Smooth muscle cell (in vitro differentiated cells): ENCODE data around the gene TMEM45B. TPM values are rescaled to one million over a fixed set of nuclear protein-coding genes. Genes with fewer than 3 reads are reported as not detected.
"Not testable (repeated sequence)": the region's sequence is repeated elsewhere in the genome, so short reads cannot be mapped to it uniquely, and the experiment has no call there.

Experiments
- DNase-seq: peaks from one replicate; lab custom pipeline; 2025; ENCODE audit not compliant: unreplicated experiment; lab: John Stamatoyannopoulos, UW
- H2AFZ ChIP-seq: fragments of 200-600 bp; sonication (generic); 2 replicates; pipeline ENCODE4 v1.6.0; 2016; ENCODE audit warnings: antibody characterized with exemption, low read depth, mild to moderate bottlenecking
- H3F3A ChIP-seq: fragments of 200-600 bp; sonication (generic); 2 replicates; pipeline ENCODE4 v1.6.0; 2017; ENCODE audit warnings: antibody characterized with exemption, low read depth
- H3K27ac ChIP-seq: fragments of 200-600 bp; sonication (generic); 2 replicates; pipeline ENCODE4 v1.5.1; 2016; ENCODE audit warnings: low read depth, mild to moderate bottlenecking
- H3K27me3 ChIP-seq: fragments of 200-600 bp; sonication (generic); 2 replicates; pipeline ENCODE4 v1.6.1; 2016; ENCODE audit warnings: low read depth, mild to moderate bottlenecking
- H3K36me3 ChIP-seq: fragments of 200-600 bp; sonication (generic); 2 replicates; pipeline ENCODE4 v1.5.1; 2016; ENCODE audit warnings: low read depth
- H3K4me1 ChIP-seq: fragments of 200-600 bp; sonication (generic); 2 replicates; pipeline ENCODE4 v1.5.1; 2016; ENCODE audit warnings: low read depth
- H3K4me2 ChIP-seq: fragments of 200-600 bp; sonication (generic); 2 replicates; pipeline ENCODE4 v1.6.0; 2016; ENCODE audit warnings: mild to moderate bottlenecking
- H3K4me3 ChIP-seq: fragments of 200-600 bp; sonication (generic); 2 replicates; pipeline ENCODE4 v1.5.1; 2016; ENCODE audit warnings: mild to moderate bottlenecking
- H3K79me2 ChIP-seq: fragments of 200-600 bp; sonication (generic); 2 replicates; pipeline ENCODE4 v1.6.0; 2016; ENCODE audit warnings: low read depth, mild to moderate bottlenecking
- H3K9ac ChIP-seq: fragments of 200-600 bp; sonication (generic); 2 replicates; pipeline ENCODE4 v1.6.0; 2016; ENCODE audit warnings: low read depth
- H3K9me3 ChIP-seq: fragments of 200-600 bp; sonication (generic); replicated peaks from 2 replicates; pipeline ENCODE4 v1.5.1; 2016; ENCODE audit warnings: low read depth
- H4K20me1 ChIP-seq: fragments of 200-600 bp; sonication (generic); 2 replicates; pipeline ENCODE4 v1.6.0; 2016; ENCODE audit warnings: low read depth
- WGBS: methylation state at CpG from one replicate; pipeline ENCODE4 v1.1.7; 2016; ENCODE audit warnings: low lambda C conversion rate; 5-methylcytosine and 5-hydroxymethylcytosine counted together
- polyA plus RNA-seq: library from polyadenylated mRNA; unstranded; fragments of >200 nt; fragmentation: Nextera tagmentation; extraction: Ambion mirVana; gene quantifications from 2 replicates; pipeline ENCODE4 v1.2.1, GENCODE V29; 2016
- total RNA-seq: library from RNA; depleted of rRNA; stranded (reverse); fragments of >200 nt; gene quantifications from 2 replicates; pipeline ENCODE4 v1.2.3, GENCODE V29; 2014
- TF ChIP-seq, protein P1 (sequence below): fragments of 200-600 bp; sonication (generic); IDR thresholded peaks from 2 replicates; pipeline ENCODE4 v1.5.1; 2017; ENCODE audit warnings: borderline replicate concordance, mild to moderate bottlenecking, antibody characterized with exemption; ENCODE audit not compliant: insufficient read depth, poor library complexity, severe bottlenecking

Gene TMEM45B
- total and polyA plus RNA-seq, 2 experiments from 2014 or later = 3.4 to 4.0 TPM

- no peak overlapping the region for H3K4me2 ChIP-seq
- H3K9ac ChIP-seq = no peak overlapping the region
- H3K9me3 ChIP-seq = peaks cover 4% of the 10 kb centered on the region
- H3K4me3 ChIP-seq = no peak overlapping the region
- no peaks in the 10 kb centered on the region for H3F3A ChIP-seq
- TF ChIP-seq, protein P1, sequence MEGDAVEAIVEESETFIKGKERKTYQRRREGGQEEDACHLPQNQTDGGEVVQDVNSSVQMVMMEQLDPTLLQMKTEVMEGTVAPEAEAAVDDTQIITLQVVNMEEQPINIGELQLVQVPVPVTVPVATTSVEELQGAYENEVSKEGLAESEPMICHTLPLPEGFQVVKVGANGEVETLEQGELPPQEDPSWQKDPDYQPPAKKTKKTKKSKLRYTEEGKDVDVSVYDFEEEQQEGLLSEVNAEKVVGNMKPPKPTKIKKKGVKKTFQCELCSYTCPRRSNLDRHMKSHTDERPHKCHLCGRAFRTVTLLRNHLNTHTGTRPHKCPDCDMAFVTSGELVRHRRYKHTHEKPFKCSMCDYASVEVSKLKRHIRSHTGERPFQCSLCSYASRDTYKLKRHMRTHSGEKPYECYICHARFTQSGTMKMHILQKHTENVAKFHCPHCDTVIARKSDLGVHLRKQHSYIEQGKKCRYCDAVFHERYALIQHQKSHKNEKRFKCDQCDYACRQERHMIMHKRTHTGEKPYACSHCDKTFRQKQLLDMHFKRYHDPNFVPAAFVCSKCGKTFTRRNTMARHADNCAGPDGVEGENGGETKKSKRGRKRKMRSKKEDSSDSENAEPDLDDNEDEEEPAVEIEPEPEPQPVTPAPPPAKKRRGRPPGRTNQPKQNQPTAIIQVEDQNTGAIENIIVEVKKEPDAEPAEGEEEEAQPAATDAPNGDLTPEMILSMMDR = no peak
- H3K27ac ChIP-seq = no peak overlapping the region
- DNase-seq = no peak
- no peaks in the 10 kb centered on the region for H3K27me3 ChIP-seq
- no peak overlapping the region for H2AFZ ChIP-seq
- H3K36me3 ChIP-seq = no peaks in the 10 kb centered on the region
- no peaks in the 10 kb centered on the region for H3K4me1 ChIP-seq
- H4K20me1 ChIP-seq = no peaks in the 10 kb centered on the region
- H3K79me2 ChIP-seq = no peaks in the 10 kb centered on the region
Measured at GRCh38 chr11:129800655-129801054, 15.0 kb upstream of the TMEM45B start.

GRCh38 chr11:129803533-129803932 lies 12.1 kb upstream of the TMEM45B start:
- TF ChIP-seq, protein P1 = no peak
- no peak overlapping the region for H3K9ac ChIP-seq
- DNase-seq = no peak
- no peaks in the 10 kb centered on the region for H4K20me1 ChIP-seq
- H3K36me3 ChIP-seq = no peaks in the 10 kb centered on the region
- no peak overlapping the region for H3K4me2 ChIP-seq
- H3F3A ChIP-seq = no peaks in the 10 kb centered on the region
- 84% methylated on average over 4 of the region's 4 CpGs for WGBS
- H3K4me3 ChIP-seq = no peak overlapping the region
- H3K79me2 ChIP-seq = no peaks in the 10 kb centered on the region
- H3K4me1 ChIP-seq = no peaks in the 10 kb centered on the region
- no peaks in the 10 kb centered on the region for H3K27me3 ChIP-seq
- peaks cover 4% of the 10 kb centered on the region for H3K9me3 ChIP-seq
- no peak overlapping the region for H3K27ac ChIP-seq
- H2AFZ ChIP-seq = no peak overlapping the region

- Histone ChIP-seq H3F3A (no peaks in the 10 kb centered on the region), H3K79me2 (no peaks in the 10 kb centered on the region), H3K4me2 (no peak overlapping the region), H3K27me3 (no peaks in the 10 kb centered on the region), H3K27ac (no peak overlapping the region), H3K4me1 (no peaks in the 10 kb centered on the region), H4K20me1 (no peaks in the 10 kb centered on the region), H3K4me3 (no peak overlapping the region), H3K9me3 (peaks cover 4% of the 10 kb centered on the region), H3K36me3 (no peaks in the 10 kb centered on the region), H3K9ac (no peak overlapping the region), H2AFZ (no peak overlapping the region)
- TF ChIP-seq, protein P1 = no peak
- WGBS = 92% methylated on average over 3 of the region's 3 CpGs
- DNase-seq = no peak
Measured at GRCh38 chr11:129804012-129804411, 11.6 kb upstream of the TMEM45B start.

GRCh38 chr11:129808241-129808640 lies 7.4 kb upstream of the TMEM45B start:
- not testable (repeated sequence) for H4K20me1 ChIP-seq, H3K36me3 ChIP-seq, H3K4me3 ChIP-seq, H3K27ac ChIP-seq, H3K79me2 ChIP-seq, H3K27me3 ChIP-seq, H3K9me3 ChIP-seq, H3K4me1 ChIP-seq, H2AFZ ChIP-seq, H3F3A ChIP-seq, DNase-seq, H3K4me2 ChIP-seq, H3K9ac ChIP-seq
- 95% methylated on average over 2 of the region's 2 CpGs for WGBS
